K562 (cell line): ENCODE measurements around the gene MPG. TPM values are rescaled to one million over a fixed set of nuclear protein-coding genes. Genes with fewer than 3 reads are reported as not detected.
A peak's percentile ranks its signal among the peaks of the same experiment; 100 is the strongest.

Experiments used
- ATF1 ChIP-seq, 2 experiments: fragments of 450-650 bp in 1 of 2; IDR thresholded peaks; 2 replicates each; pipeline ENCODE4 v1.6.1; 2016; ENCODE audit warnings: missing compliant biosample characterization in 1 of 2, missing genetic modification characterization in 1 of 2
- ATF7 ChIP-seq: fragments of 450-650 bp; IDR thresholded peaks from 2 replicates; pipeline ENCODE4 v1.7.1; 2014; ENCODE audit warnings: mild to moderate bottlenecking, moderate library complexity
- HDAC2 ChIP-seq: fragments of 450-650 bp; IDR thresholded peaks from 2 replicates; pipeline ENCODE4 v1.6.1; 2016; ENCODE audit warnings: mild to moderate bottlenecking
- ILF3 ChIP-seq: fragments of 450-650 bp; IDR thresholded peaks from 2 replicates; pipeline ENCODE4 v1.6.1; 2018; ENCODE audit warnings: antibody characterized with exemption, mild to moderate bottlenecking, moderate library complexity, borderline replicate concordance
- JUN ChIP-seq, 2 experiments: sonication (generic) in 1 of 2; formaldehyde crosslinking in 1 of 2; IDR thresholded peaks; 2 replicates each; pipeline versions ENCODE4 v1.6.1 to v1.8.0; 2012 to 2022; ENCODE audit warnings: borderline replicate concordance in 2 of 2, mild to moderate bottlenecking in 2 of 2, improper control_type of control experiment in 1 of 2, low read depth in 1 of 2, low read length in 1 of 2, missing genetic modification reagents in 1 of 2
- KDM1A ChIP-seq, 2 experiments: fragments of 450-650 bp; IDR thresholded peaks; 2 replicates each; pipeline ENCODE4 v1.6.1; 2016; ENCODE audit warnings: mild to moderate bottlenecking in 2 of 2
- MYNN ChIP-seq, 2 experiments: sonication (generic); formaldehyde crosslinking in 1 of 2; IDR thresholded peaks; 2 replicates each; pipeline versions ENCODE4 v1.5.0 to v1.6.1; 2016 to 2020; ENCODE audit warnings: antibody characterized with exemption in 1 of 2, missing genetic modification reagents in 1 of 2
- POLR2AphosphoS5 ChIP-seq: IDR thresholded peaks from 2 replicates; pipeline ENCODE4 v1.6.1; 2011; ENCODE audit warnings: mild to moderate bottlenecking, low read depth, low read length, moderate library complexity; ENCODE audit not compliant: control insufficient read depth, insufficient read depth
- RB1 ChIP-seq: fragments of 450-650 bp; IDR thresholded peaks from 2 replicates; pipeline ENCODE4 v1.6.1; 2017; ENCODE audit warnings: low read depth, mild to moderate bottlenecking
- RUNX1 ChIP-seq: sonication (generic); IDR thresholded peaks from 2 replicates; pipeline ENCODE4 v1.6.1; 2016; ENCODE audit warnings: antibody characterized with exemption, low read depth
- SPI1 ChIP-seq: IDR thresholded peaks from 2 replicates; pipeline ENCODE4 v1.6.1; 2011; ENCODE audit warnings: low read depth, low read length, control low read depth, borderline replicate concordance
- TEAD4 ChIP-seq, 2 experiments: sonication (generic) in 1 of 2; formaldehyde crosslinking in 1 of 2; IDR thresholded peaks; 2 replicates each; pipeline versions ENCODE4 v1.6.1 to v1.8.0; 2012 to 2022; ENCODE audit warnings: borderline replicate concordance in 1 of 2, inconsistent platforms in 1 of 2, low read length in 1 of 2, mild to moderate bottlenecking in 1 of 2, missing genetic modification reagents in 1 of 2
- TRIM24 ChIP-seq, 2 experiments: fragments of 450-650 bp; IDR thresholded peaks; 2 replicates each; pipeline ENCODE4 v1.6.1; 2016
- ZNF184 ChIP-seq: sonication (generic); formaldehyde crosslinking; IDR thresholded peaks from 2 replicates; pipeline ENCODE4 v1.5.0; 2020; ENCODE audit warnings: missing genetic modification reagents
- ZNF561 ChIP-seq: fragments of 450-650 bp; formaldehyde crosslinking; conservative IDR thresholded peaks from 2 replicates; pipeline ENCODE4 v1.4.0; 2020; ENCODE audit warnings: mild to moderate bottlenecking, moderate library complexity
- polyA plus RNA-seq, 8 experiments: library from polyadenylated mRNA; depleted of rRNA in 4 of 8; stranded (reverse) in 5 of 8; unstranded in 3 of 8; fragments of >200 nt; fragmentation: Nextera tagmentation in 2 of 8; fragmentation: Illumina TruSeq in 1 of 8; extraction: Ambion mirVana in 2 of 8; extraction: Trizol in 1 of 8; gene quantifications; 2 replicates each; pipeline versions ENCODE4 v1.2.1 to v1.2.3, GENCODE V29; 2011 to 2014; ENCODE audit warnings: inconsistent platforms in 1 of 8, missing spikeins in 1 of 8
- total RNA-seq, 7 experiments: library from RNA; depleted of rRNA in 6 of 7; stranded (reverse); fragments of >200 nt in 6 of 7; fragmentation: Illumina TruSeq in 2 of 7; extraction: Trizol in 2 of 7; gene quantifications; 2 replicates each; pipeline versions ENCODE4 v1.2.1 to v1.2.3, GENCODE V29; 2011 to 2021; ENCODE audit warnings: low replicate concordance in 1 of 7
- TF ChIP-seq, protein P1 (sequence below): fragments of 200-800 bp; sonication (Bioruptor generic); IDR thresholded peaks from 2 replicates; pipeline ENCODE4 v1.6.1; 2016; ENCODE audit warnings: missing genetic modification characterization, missing compliant biosample characterization
- TF ChIP-seq, protein P2 (sequence below): fragments of 250-450 bp; sonication (Bioruptor Pico); IDR thresholded peaks from 2 replicates; pipeline ENCODE4 v1.5.0; 2021
- TF ChIP-seq, protein P3 (sequence below): sonication (generic); formaldehyde crosslinking; IDR thresholded peaks from 2 replicates; pipeline ENCODE4 v1.8.0; 2023; ENCODE audit warnings: mild to moderate bottlenecking, missing genetic modification reagents
- TF ChIP-seq, protein P4 (sequence below): fragments of 250-450 bp; sonication (Bioruptor Pico); IDR thresholded peaks from 2 replicates; pipeline ENCODE4 v1.9.0; 2021; ENCODE audit warnings: mild to moderate bottlenecking

The MPG gene
- total and polyA plus RNA-seq, 9 of the 15 experiments (the other 6 are each of a cell fraction or from before 2014, with no cell fraction given): 0.42 to 226 (median 36.2) TPM

DNA sequence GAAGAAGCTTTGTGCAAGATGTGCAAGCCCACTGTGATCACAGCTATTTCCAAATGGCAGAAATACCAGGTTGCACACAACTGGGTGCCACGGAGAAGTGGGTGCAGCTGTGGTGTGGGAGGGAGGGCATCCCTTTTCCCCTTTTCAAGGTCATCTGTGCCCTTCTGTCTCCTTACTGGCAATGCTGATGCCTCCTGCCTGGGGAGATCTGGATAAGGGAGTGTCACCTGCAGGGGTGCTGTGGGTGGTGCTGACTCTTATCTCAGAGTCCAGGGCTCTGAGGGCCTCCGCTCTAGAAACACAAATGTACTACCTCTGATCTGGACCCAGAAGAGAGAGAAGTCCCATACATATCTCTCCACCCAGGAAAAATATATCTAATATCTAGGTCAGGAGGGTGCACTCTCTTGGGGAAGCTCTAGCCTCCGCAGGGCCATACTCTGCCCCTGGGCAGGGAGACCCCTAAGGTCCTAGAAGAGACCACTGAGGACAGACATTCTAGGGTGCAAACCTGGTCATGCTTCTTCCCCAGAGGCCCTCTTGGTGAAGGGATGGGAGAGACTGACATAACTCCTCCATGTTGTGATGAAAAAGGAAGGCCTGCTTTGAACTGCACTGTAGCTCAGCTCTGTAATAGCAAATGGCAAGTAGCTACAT is 41.9 kb downstream of the MPG start (continued):
- TF ChIP-seq POLR2AphosphoS5: peak; percentile 78; the same call in 1 of the 2 replicates
- TF ChIP-seq ATF1 (CRISPR knock-in tag; IDR thresholded peaks at IDR 0.05): no peak
- peak; percentile 33; the same call in 1 of the 2 replicates for TF ChIP-seq ATF1 (tag; IDR thresholded peaks at IDR 0.05)
- no peak for TF ChIP-seq RB1
- TF ChIP-seq, protein P1, sequence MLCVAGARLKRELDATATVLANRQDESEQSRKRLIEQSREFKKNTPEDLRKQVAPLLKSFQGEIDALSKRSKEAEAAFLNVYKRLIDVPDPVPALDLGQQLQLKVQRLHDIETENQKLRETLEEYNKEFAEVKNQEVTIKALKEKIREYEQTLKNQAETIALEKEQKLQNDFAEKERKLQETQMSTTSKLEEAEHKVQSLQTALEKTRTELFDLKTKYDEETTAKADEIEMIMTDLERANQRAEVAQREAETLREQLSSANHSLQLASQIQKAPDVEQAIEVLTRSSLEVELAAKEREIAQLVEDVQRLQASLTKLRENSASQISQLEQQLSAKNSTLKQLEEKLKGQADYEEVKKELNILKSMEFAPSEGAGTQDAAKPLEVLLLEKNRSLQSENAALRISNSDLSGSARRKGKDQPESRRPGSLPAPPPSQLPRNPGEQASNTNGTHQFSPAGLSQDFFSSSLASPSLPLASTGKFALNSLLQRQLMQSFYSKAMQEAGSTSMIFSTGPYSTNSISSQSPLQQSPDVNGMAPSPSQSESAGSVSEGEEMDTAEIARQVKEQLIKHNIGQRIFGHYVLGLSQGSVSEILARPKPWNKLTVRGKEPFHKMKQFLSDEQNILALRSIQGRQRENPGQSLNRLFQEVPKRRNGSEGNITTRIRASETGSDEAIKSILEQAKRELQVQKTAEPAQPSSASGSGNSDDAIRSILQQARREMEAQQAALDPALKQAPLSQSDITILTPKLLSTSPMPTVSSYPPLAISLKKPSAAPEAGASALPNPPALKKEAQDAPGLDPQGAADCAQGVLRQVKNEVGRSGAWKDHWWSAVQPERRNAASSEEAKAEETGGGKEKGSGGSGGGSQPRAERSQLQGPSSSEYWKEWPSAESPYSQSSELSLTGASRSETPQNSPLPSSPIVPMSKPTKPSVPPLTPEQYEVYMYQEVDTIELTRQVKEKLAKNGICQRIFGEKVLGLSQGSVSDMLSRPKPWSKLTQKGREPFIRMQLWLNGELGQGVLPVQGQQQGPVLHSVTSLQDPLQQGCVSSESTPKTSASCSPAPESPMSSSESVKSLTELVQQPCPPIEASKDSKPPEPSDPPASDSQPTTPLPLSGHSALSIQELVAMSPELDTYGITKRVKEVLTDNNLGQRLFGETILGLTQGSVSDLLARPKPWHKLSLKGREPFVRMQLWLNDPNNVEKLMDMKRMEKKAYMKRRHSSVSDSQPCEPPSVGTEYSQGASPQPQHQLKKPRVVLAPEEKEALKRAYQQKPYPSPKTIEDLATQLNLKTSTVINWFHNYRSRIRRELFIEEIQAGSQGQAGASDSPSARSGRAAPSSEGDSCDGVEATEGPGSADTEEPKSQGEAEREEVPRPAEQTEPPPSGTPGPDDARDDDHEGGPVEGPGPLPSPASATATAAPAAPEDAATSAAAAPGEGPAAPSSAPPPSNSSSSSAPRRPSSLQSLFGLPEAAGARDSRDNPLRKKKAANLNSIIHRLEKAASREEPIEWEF (CRISPR knock-in tag): no peak
- peak; percentile 7; the same call in 1 of the 2 replicates for TF ChIP-seq JUN (IDR thresholded peaks at IDR 0.05; ENCODE audit: borderline replicate concordance, low read depth, low read length)
- TF ChIP-seq JUN (CRISPR knock-in tag; IDR thresholded peaks at IDR 0.05; ENCODE audit: borderline replicate concordance): no peak
- peak in 1 of 2 experiments; percentile 41; a peak in 1 of 4 replicates for TF ChIP-seq KDM1A (IDR thresholded peaks at IDR 0.05)
- TF ChIP-seq RUNX1: 0 out of 2 replicates have a peak, but pooled peaks have one; percentile 46
- TF ChIP-seq TEAD4 (IDR thresholded peaks at IDR 0.05; ENCODE audit: low read length): peak; percentile 89
- TF ChIP-seq TEAD4 (CRISPR knock-in tag; IDR thresholded peaks at IDR 0.05; ENCODE audit: borderline replicate concordance): no peak
- TF ChIP-seq ZNF561 (CRISPR knock-in tag): no peak
- TF ChIP-seq MYNN (IDR thresholded peaks at IDR 0.05): peak; percentile 96
- TF ChIP-seq MYNN (CRISPR knock-in tag; IDR thresholded peaks at IDR 0.05): no peak
- TF ChIP-seq HDAC2: peak; percentile 72; the same call in 1 of the 2 replicates
- 0 out of 2 replicates have a peak, but pooled peaks have one; percentile 33 for TF ChIP-seq ATF7
- no peak for TF ChIP-seq ZNF184 (CRISPR knock-in tag)
- TF ChIP-seq, protein P2, sequence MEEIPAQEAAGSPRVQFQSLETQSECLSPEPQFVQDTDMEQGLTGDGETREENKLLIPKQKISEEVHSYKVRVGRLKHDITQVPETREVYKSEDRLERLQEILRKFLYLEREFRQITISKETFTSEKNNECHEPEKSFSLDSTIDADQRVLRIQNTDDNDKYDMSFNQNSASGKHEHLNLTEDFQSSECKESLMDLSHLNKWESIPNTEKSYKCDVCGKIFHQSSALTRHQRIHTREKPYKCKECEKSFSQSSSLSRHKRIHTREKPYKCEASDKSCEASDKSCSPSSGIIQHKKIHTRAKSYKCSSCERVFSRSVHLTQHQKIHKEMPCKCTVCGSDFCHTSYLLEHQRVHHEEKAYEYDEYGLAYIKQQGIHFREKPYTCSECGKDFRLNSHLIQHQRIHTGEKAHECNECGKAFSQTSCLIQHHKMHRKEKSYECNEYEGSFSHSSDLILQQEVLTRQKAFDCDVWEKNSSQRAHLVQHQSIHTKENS (CRISPR knock-in tag): no peak
- no peak for TF ChIP-seq ILF3
- TF ChIP-seq, protein P3, sequence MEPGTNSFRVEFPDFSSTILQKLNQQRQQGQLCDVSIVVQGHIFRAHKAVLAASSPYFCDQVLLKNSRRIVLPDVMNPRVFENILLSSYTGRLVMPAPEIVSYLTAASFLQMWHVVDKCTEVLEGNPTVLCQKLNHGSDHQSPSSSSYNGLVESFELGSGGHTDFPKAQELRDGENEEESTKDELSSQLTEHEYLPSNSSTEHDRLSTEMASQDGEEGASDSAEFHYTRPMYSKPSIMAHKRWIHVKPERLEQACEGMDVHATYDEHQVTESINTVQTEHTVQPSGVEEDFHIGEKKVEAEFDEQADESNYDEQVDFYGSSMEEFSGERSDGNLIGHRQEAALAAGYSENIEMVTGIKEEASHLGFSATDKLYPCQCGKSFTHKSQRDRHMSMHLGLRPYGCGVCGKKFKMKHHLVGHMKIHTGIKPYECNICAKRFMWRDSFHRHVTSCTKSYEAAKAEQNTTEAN (CRISPR knock-in tag): no peak
- TF ChIP-seq, protein P4, sequence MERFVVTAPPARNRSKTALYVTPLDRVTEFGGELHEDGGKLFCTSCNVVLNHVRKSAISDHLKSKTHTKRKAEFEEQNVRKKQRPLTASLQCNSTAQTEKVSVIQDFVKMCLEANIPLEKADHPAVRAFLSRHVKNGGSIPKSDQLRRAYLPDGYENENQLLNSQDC (CRISPR knock-in tag): no peak
- TF ChIP-seq SPI1: 0 out of 2 replicates have a peak, but pooled peaks have one; percentile 0
- peak in 1 of 2 experiments; percentile 63; a peak in 2 of 4 replicates for TF ChIP-seq TRIM24 (IDR thresholded peaks at IDR 0.05)
